ENCODE measurements around the gene WDR46.

The WDR46 gene

DNA sequence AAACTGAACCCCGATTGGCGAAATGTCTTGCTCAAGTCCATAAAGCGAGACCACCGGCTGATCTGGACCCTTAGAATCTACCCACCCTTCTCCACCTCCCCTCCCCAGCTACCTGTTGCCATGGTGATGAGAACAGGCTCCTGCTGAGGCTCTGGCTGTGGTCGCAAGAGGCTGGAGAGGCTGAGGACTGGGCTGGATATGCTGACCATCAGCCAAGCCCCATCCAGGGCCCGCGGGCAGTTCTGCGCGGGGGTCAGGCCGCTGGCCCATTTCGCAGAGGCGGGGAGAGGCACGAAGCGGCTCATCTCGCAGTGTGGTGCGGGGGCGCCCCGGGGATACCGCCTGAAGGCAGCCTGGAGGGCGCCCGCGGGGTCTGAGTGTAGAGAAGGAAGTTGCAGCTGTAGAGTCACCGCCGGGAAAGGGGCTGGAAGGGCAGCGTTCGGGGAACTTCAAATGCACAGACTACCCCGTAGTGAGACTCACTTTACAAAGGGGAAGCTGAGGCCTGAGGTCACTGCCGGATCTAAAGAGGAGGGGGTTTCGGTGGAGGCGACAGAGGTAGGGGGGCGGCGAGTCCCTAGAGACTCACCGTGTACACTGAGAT is 24.2 kb upstream of the WDR46 start:
- TF ChIP-seq, protein P1, sequence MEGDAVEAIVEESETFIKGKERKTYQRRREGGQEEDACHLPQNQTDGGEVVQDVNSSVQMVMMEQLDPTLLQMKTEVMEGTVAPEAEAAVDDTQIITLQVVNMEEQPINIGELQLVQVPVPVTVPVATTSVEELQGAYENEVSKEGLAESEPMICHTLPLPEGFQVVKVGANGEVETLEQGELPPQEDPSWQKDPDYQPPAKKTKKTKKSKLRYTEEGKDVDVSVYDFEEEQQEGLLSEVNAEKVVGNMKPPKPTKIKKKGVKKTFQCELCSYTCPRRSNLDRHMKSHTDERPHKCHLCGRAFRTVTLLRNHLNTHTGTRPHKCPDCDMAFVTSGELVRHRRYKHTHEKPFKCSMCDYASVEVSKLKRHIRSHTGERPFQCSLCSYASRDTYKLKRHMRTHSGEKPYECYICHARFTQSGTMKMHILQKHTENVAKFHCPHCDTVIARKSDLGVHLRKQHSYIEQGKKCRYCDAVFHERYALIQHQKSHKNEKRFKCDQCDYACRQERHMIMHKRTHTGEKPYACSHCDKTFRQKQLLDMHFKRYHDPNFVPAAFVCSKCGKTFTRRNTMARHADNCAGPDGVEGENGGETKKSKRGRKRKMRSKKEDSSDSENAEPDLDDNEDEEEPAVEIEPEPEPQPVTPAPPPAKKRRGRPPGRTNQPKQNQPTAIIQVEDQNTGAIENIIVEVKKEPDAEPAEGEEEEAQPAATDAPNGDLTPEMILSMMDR (conservative IDR thresholded peaks at IDR 0.05; ENCODE audit: low read depth, low read length), result no peak
- peak overlapping the region; percentile 91 for H3K4me3 ChIP-seq (ENCODE audit: low read length)
- DNase-seq (ENCODE audit: low read depth), result no peak

DNA sequence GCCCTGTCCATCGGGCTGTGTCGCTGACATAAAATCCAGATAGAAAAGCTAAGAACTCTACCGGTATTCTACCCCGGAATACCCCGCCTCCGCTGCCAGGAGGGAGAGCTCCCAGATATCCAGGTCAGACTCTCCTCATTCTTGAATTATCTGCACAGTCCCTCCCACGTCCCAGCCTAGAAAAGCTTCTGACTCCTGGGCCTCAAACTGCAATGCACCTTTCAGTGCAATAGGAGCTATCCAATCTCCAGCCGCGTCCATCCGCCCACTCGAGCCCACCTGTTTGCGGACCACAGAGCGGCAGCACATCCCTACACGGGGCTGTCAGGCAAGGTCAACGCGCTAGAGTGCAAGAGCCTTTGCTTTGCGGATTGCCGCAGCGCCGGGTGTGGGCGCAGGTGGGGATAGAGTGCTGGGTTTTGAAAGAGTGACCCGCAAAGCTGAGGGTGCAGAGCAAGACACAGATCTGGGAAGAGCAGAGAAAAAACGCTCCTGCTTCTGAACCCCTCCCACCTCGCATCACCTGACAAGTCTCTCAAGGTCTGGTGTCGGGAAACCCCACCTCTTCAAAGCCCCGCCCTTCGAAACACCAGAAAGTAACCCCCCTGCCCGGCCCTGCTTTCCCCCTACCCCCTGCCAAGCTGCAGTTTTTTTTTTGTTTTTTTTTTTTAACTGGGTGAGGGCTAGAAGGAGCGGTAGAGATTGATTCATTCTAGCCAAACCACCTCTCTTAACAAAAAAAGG is 23.5 kb upstream of the WDR46 start:
- DNase-seq (ENCODE audit: low read depth), result no peak
- TF ChIP-seq, protein P1 (conservative IDR thresholded peaks at IDR 0.05; ENCODE audit: low read depth, low read length), result peak; percentile 11
- H3K4me3 ChIP-seq (ENCODE audit: low read length), result peak overlapping the region; percentile 91

DNA sequence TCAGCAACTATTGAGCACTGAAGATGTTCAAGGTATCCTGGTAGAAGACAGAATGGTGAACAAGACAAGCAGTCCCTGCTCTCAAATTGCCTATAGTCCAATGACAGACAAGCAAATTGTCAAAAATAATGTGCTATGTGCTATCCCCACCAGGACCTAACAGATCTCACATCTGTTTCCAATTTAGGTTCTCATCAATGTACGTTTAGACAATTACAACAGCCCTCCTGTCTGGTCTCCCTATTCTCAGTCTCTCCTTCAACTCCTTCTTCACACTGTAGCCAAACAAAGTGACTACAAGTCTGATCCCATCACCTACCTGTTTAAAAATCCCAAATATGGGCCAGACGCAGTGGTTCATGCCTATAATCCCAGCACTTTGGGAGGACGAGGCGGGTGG is 17.3 kb upstream of the WDR46 start:
- no peak for DNase-seq (ENCODE audit: low read depth)
- H3K4me3 ChIP-seq (ENCODE audit: low read length), result no peak overlapping the region
- TF ChIP-seq, protein P1 (conservative IDR thresholded peaks at IDR 0.05; ENCODE audit: low read depth, low read length), result no peak

DNA sequence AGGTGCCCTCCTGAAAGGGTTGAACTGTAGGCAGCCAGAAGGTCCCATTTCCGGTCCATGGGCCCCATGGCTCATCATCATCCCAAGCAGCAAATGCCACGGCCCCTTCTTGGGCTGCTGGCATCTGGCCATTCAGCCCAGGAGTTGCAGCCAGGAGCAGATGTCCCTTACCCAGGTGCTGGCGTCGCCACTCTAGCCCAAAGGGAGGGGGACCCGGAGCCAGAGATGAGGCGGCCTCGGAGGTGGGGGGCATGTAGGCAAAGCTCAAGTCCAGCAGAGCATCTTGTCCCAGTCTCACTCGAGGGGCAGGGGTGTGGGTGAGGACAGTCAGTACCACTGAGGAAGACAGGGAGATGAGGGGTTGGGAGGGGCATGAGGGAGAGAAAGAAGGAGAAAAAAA is 16.0 kb upstream of the WDR46 start:
- TF ChIP-seq, protein P1 (conservative IDR thresholded peaks at IDR 0.05; ENCODE audit: low read depth, low read length), result no peak
- no peak overlapping the region for H3K4me3 ChIP-seq (ENCODE audit: low read length)
- no peak for DNase-seq (ENCODE audit: low read depth)

DNA sequence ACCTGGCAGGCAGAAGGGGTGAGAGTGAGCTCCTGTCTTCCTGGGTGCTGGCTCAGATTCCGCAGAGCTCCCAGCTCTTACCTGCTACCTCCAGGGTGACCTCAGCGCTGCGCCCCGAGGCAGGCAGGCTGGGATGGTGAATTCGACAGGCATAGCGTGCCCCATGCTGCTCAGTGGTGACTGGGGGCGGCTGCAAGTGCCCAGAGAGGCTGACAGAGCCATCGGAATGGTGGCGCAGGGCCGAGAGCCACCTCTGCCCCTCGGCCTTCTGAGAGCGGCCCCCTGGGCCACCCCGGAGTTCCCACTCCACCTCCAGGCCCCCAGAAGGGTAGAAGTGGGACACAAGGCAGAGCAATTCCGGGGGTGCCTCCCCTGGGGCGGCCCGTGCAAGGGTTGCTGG is 15.2 kb upstream of the WDR46 start:
- TF ChIP-seq, protein P1 (conservative IDR thresholded peaks at IDR 0.05; ENCODE audit: low read depth, low read length), result no peak
- no peak for DNase-seq (ENCODE audit: low read depth)
- H3K4me3 ChIP-seq (ENCODE audit: low read length), result no peak overlapping the region

- H3K4me3 ChIP-seq (ENCODE audit: low read length), result no peak overlapping the region
- no peak for DNase-seq (ENCODE audit: low read depth)
Observed at GRCh38 chr6:33301877-33302276, 12.8 kb upstream of the WDR46 start.

More at GRCh38 chr6:33301877-33302276, 12.8 kb upstream of the WDR46 start:
- TF ChIP-seq, protein P1 (conservative IDR thresholded peaks at IDR 0.05; ENCODE audit: low read depth, low read length), result no peak

Measured in retinal pigment epithelial cell (primary cell).